ENCODE results near the gene NDUFS8.
"Not testable (repeated sequence)": the region's sequence is repeated elsewhere in the genome, so short reads cannot be mapped to it uniquely, and the experiment has no call there.

The NDUFS8 gene

GRCh38 chr11:68030318-68031143 lies at the start of gene NDUFS8:
TSS of gene NDUFS8 (plus strand) at chr11:68030681. CDS start at chr11:68032152, 1,471 bp downstream.
- DNase-seq, result peak; percentile 94

GRCh38 chr11:67981226-67981625 lies 49.3 kb upstream of the NDUFS8 start:
- not testable (repeated sequence) for DNase-seq

GRCh38 chr11:67982255-67982857 lies 48.1 kb upstream of the NDUFS8 start:
- not testable (repeated sequence) for DNase-seq

- no peak for DNase-seq
Measured at GRCh38 chr11:67983951-67984350, 46.5 kb upstream of the NDUFS8 start.

- not testable (repeated sequence) for DNase-seq
Measured at GRCh38 chr11:67985302-67985701, 45.2 kb upstream of the NDUFS8 start.

GRCh38 chr11:67990546-67991346 lies 39.7 kb upstream of the NDUFS8 start:
- not testable (repeated sequence) for DNase-seq

GRCh38 chr11:67991347-67992121 lies 38.9 kb upstream of the NDUFS8 start:
- DNase-seq, result not testable (repeated sequence)

- DNase-seq, result peak; percentile 64
Measured at GRCh38 chr11:67993821-67994220, 36.7 kb upstream of the NDUFS8 start.

- not testable (repeated sequence) for DNase-seq
Measured at GRCh38 chr11:67994387-67994786, 36.1 kb upstream of the NDUFS8 start.

- DNase-seq, result not testable (repeated sequence)
Measured at GRCh38 chr11:67995129-67995528, 35.4 kb upstream of the NDUFS8 start.

GRCh38 chr11:67995579-67995978 lies 34.9 kb upstream of the NDUFS8 start:
- DNase-seq, result not testable (repeated sequence)

GRCh38 chr11:67996051-67996450 lies 34.4 kb upstream of the NDUFS8 start:
- no peak for DNase-seq

GRCh38 chr11:67996622-67997474 lies 33.6 kb upstream of the NDUFS8 start:
- peak; percentile 56 for DNase-seq

GRCh38 chr11:67997475-67997921 lies 33.0 kb upstream of the NDUFS8 start:
- DNase-seq, result no peak

- no peak for DNase-seq
Measured at GRCh38 chr11:67998150-67999045, 32.1 kb upstream of the NDUFS8 start.

GRCh38 chr11:67999201-67999629 lies 31.3 kb upstream of the NDUFS8 start:
- no peak for DNase-seq

GRCh38 chr11:67999704-68000103 lies 30.8 kb upstream of the NDUFS8 start:
- DNase-seq, result no peak

- no peak for DNase-seq
Measured at GRCh38 chr11:68002575-68002937, 27.9 kb upstream of the NDUFS8 start.

GRCh38 chr11:68002938-68003845 lies 27.3 kb upstream of the NDUFS8 start:
- DNase-seq, result peak; percentile 73

Measured in activated T-cell treated with anti-CD3 and anti-CD28 coated beads, Interleukin-2, amount 50 U/mL, for 1 hour (primary cell).